ENCODE measurements around the gene OXER1. TPM values are rescaled to one million over a fixed set of nuclear protein-coding genes. Genes with fewer than 3 reads are reported as not detected.

OXER1 gene
- total RNA-seq, 4 donors from 2014 or later = 8.2 to 25.0 (median 14.5) TPM

GRCh38 chr2:42793334-42794270 lies 29.7 kb upstream of the OXER1 start:
- H3K4me1 ChIP-seq = peaks cover 0 to 8% (median 4%) of the 10 kb centered on the region in 4 donors
- H3K27ac ChIP-seq = peak overlapping the region; percentile 84 to 92 (median 88)
- no peaks in the 10 kb centered on the region for H3K9me3 ChIP-seq
- H3K27me3 ChIP-seq = no peaks in the 10 kb centered on the region
- TF ChIP-seq CTCF (IDR thresholded peaks at IDR 0.05) (no peak), POLR2A (IDR thresholded peaks at IDR 0.05) (no peak)
- peak overlapping the region; percentile 55 to 89 (median 68) for H3K4me3 ChIP-seq
- DNase-seq = peak in 1 of 3 donors; percentile 44
- H3K36me3 ChIP-seq = no peaks in the 10 kb centered on the region

GRCh38 chr2:42792583-42793333 lies 28.8 kb upstream of the OXER1 start, which contains the start of gene HAAO:
TSS of gene HAAO (minus strand) at chr2:42792583. CDS start at chr2:42792536, 47 bp downstream.
- Histone ChIP-seq H3K27ac (peak within 1 kb of the TSS; percentile 84 to 92 (median 88)), H3K36me3 (no peaks in the 10 kb centered on the region), H3K4me1 (peaks cover 0 to 8% (median 4%) of the 10 kb centered on the region in 4 donors), H3K4me3 (peak within 1 kb of the TSS; percentile 55 to 89 (median 68)), H3K9me3 (no peaks in the 10 kb centered on the region), H3K27me3 (no peaks in the 10 kb centered on the region)
- peak; percentile 50 to 92 (median 85) for DNase-seq
- TF ChIP-seq POLR2A (IDR thresholded peaks at IDR 0.05) (peak; percentile 88 to 95), CTCF (IDR thresholded peaks at IDR 0.05) (peak in 1 of 6 experiments; percentile 17)

- peak overlapping the region; percentile 84 to 92 (median 88) for H3K27ac ChIP-seq
- peaks cover 0 to 8% (median 4%) of the 10 kb centered on the region in 4 donors for H3K4me1 ChIP-seq
- no peaks in the 10 kb centered on the region for H3K36me3 ChIP-seq
- TF ChIP-seq CTCF (IDR thresholded peaks at IDR 0.05) = no peak
- no peaks in the 10 kb centered on the region for H3K9me3 ChIP-seq
- peak in 1 of 3 donors; percentile 43 for DNase-seq
- H3K4me3 ChIP-seq = peak overlapping the region; percentile 55 to 89 (median 68)
- H3K27me3 ChIP-seq = no peaks in the 10 kb centered on the region
These were observed 28.2 kb upstream of the OXER1 start for GRCh38 chr2:42792087-42792582.

GRCh38 chr2:42791606-42792005 lies 27.7 kb upstream of the OXER1 start:
- Histone ChIP-seq H3K27ac (peak overlapping the region; percentile 84 to 92 (median 88)), H3K9me3 (no peaks in the 10 kb centered on the region), H3K4me1 (peaks cover 0 to 8% (median 4%) of the 10 kb centered on the region in 4 donors), H3K4me3 (peak overlapping the region; percentile 55 to 89 (median 68)), H3K27me3 (no peaks in the 10 kb centered on the region), H3K36me3 (no peaks in the 10 kb centered on the region)
- TF ChIP-seq POLR2A (IDR thresholded peaks at IDR 0.05) (no peak), CTCF (IDR thresholded peaks at IDR 0.05) (no peak)
- DNase-seq = peak in 1 of 3 donors; percentile 45

- Histone ChIP-seq H3K4me1 (peaks cover 0 to 8% (median 4%) of the 10 kb centered on the region in 4 donors), H3K9me3 (no peaks in the 10 kb centered on the region), H3K4me3 (no peak overlapping the region), H3K27me3 (no peaks in the 10 kb centered on the region), H3K27ac (no peak overlapping the region), H3K36me3 (no peaks in the 10 kb centered on the region)
- TF ChIP-seq CTCF (IDR thresholded peaks at IDR 0.05) = no peak
- TF ChIP-seq POLR2A (IDR thresholded peaks at IDR 0.05) = no peak
- DNase-seq = peak in 1 of 3 donors; percentile 39
These were observed 25.8 kb upstream of the OXER1 start for GRCh38 chr2:42789751-42790150.
